SK-N-SH (cell line): ENCODE results near the gene FRMD3.

ENCODE experiments used
- EP300 ChIP-seq, 2 experiments: IDR thresholded peaks; 2 replicates each; pipeline versions ENCODE4 v1.4.0 to v1.6.1; 2012; ENCODE audit warnings: borderline replicate concordance in 1 of 2, low read depth in 1 of 2, low read length in 1 of 2
- GABPA ChIP-seq: IDR thresholded peaks from 2 replicates; pipeline ENCODE4 v1.4.0; 2012; ENCODE audit warnings: low read depth, mild to moderate bottlenecking
- JUND ChIP-seq: IDR thresholded peaks from 2 replicates; pipeline ENCODE4 v1.4.0; 2012
- MXI1 ChIP-seq: IDR thresholded peaks from 2 replicates; pipeline ENCODE4 v1.6.1; 2012; ENCODE audit warnings: mild to moderate bottlenecking, low read depth, low read length, improper control_type of control experiment
- SMC3 ChIP-seq: IDR thresholded peaks from 2 replicates; pipeline ENCODE4 v1.6.1; 2012; ENCODE audit warnings: low read depth, low read length, improper control_type of control experiment
- TF ChIP-seq, protein P1 (sequence below): fragments of 200-600 bp; sonication (generic); IDR thresholded peaks from 2 replicates; pipeline ENCODE4 v1.6.1; 2017; ENCODE audit warnings: antibody characterized with exemption, mild to moderate bottlenecking, moderate library complexity
- TF ChIP-seq, protein P2 (sequence below): IDR thresholded peaks from 2 replicates; pipeline ENCODE4; 2012
- TF ChIP-seq, protein P3 (sequence below): IDR thresholded peaks from 2 replicates; pipeline ENCODE4 v1.6.1; 2012; ENCODE audit warnings: mild to moderate bottlenecking, low read depth, low read length, moderate library complexity

DNA sequence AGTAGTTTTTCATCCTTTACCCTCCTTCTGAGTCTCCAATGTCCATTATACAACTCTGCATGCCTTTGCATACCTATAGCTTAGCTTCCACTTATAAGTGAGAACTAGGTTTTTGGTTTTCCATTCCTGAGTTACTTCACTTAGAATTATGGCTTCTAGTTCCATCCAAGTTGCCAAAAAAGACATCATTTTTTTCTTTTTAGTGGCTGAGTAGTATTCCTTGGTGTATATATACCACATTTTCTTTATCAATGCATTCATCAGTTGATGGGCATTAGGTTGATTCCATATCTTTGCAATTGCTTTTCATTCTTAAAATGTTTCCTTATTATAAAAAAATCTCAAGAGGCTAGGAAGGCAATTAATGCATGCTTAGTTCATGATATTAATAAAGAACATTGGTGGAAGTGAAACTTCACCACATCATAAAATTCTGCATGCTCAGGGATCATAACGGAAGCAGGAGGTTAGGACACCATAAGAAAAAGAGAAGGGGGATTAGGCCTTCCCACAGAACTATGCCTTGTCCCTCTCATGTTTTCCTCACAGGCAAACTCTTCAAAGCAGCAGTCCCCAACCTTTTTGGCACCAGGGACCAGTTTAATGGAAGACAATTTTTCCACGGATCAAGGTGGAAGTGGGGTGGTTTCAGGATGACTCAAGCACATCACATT, 105.2 kb downstream of the FRMD3 start:
- TF ChIP-seq, protein P1, sequence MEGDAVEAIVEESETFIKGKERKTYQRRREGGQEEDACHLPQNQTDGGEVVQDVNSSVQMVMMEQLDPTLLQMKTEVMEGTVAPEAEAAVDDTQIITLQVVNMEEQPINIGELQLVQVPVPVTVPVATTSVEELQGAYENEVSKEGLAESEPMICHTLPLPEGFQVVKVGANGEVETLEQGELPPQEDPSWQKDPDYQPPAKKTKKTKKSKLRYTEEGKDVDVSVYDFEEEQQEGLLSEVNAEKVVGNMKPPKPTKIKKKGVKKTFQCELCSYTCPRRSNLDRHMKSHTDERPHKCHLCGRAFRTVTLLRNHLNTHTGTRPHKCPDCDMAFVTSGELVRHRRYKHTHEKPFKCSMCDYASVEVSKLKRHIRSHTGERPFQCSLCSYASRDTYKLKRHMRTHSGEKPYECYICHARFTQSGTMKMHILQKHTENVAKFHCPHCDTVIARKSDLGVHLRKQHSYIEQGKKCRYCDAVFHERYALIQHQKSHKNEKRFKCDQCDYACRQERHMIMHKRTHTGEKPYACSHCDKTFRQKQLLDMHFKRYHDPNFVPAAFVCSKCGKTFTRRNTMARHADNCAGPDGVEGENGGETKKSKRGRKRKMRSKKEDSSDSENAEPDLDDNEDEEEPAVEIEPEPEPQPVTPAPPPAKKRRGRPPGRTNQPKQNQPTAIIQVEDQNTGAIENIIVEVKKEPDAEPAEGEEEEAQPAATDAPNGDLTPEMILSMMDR, result no peak
- TF ChIP-seq EP300 (IDR thresholded peaks at IDR 0.05; ENCODE audit: borderline replicate concordance in 1 of 2, low read depth in 1 of 2, low read length in 1 of 2), result no peak
- TF ChIP-seq, protein P2, sequence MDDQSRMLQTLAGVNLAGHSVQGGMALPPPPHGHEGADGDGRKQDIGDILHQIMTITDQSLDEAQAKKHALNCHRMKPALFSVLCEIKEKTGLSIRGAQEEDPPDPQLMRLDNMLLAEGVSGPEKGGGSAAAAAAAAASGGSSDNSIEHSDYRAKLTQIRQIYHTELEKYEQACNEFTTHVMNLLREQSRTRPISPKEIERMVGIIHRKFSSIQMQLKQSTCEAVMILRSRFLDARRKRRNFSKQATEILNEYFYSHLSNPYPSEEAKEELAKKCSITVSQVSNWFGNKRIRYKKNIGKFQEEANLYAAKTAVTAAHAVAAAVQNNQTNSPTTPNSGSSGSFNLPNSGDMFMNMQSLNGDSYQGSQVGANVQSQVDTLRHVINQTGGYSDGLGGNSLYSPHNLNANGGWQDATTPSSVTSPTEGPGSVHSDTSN, result no peak
- no peak for TF ChIP-seq SMC3
- TF ChIP-seq JUND, result no peak
- TF ChIP-seq, protein P3, sequence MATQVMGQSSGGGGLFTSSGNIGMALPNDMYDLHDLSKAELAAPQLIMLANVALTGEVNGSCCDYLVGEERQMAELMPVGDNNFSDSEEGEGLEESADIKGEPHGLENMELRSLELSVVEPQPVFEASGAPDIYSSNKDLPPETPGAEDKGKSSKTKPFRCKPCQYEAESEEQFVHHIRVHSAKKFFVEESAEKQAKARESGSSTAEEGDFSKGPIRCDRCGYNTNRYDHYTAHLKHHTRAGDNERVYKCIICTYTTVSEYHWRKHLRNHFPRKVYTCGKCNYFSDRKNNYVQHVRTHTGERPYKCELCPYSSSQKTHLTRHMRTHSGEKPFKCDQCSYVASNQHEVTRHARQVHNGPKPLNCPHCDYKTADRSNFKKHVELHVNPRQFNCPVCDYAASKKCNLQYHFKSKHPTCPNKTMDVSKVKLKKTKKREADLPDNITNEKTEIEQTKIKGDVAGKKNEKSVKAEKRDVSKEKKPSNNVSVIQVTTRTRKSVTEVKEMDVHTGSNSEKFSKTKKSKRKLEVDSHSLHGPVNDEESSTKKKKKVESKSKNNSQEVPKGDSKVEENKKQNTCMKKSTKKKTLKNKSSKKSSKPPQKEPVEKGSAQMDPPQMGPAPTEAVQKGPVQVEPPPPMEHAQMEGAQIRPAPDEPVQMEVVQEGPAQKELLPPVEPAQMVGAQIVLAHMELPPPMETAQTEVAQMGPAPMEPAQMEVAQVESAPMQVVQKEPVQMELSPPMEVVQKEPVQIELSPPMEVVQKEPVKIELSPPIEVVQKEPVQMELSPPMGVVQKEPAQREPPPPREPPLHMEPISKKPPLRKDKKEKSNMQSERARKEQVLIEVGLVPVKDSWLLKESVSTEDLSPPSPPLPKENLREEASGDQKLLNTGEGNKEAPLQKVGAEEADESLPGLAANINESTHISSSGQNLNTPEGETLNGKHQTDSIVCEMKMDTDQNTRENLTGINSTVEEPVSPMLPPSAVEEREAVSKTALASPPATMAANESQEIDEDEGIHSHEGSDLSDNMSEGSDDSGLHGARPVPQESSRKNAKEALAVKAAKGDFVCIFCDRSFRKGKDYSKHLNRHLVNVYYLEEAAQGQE, result no peak
- no peak for TF ChIP-seq GABPA
- no peak for TF ChIP-seq MXI1
